ENCODE results near the gene PTPRG. TPM values are rescaled to one million over a fixed set of nuclear protein-coding genes. Genes with fewer than 3 reads are reported as not detected.

PTPRG gene
- total RNA-seq, 3 donors from 2014 or later (not counting 1 experiment from before 2014, with no cell fraction given), result 1.0 to 2.9 (median 2.5) TPM

DNA sequence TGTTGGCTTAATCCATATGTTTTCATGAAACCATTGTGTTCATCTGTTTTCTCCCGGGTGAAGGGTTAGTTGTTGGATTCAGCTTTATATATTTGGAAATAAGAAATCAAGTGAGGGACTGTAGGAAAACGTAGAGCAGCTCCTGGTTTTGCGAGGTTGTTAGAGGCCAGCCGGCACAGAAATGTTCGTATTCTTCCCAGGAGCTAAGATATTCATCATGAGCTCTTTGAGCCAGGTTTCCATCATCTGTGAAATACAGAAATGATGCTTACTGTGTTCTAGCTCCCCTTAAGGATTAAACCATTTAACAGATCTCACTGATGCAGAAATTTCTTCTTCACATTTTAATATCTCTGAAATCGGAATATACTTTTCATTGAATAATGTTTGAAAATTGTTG lies 235.5 kb downstream of the PTPRG start:
- H3K4me1 ChIP-seq (ENCODE audit: control insufficient read depth, insufficient read depth, low read length), result no peaks in the 10 kb centered on the region
- Mint-ChIP-seq H3K4me3 (no peak overlapping the region), H3K36me3 (no peaks in the 10 kb centered on the region), H3K9me3 (peaks cover 2 to 5% of the 10 kb centered on the region in 2 donors), H3K4me1 (no peaks in the 10 kb centered on the region), H3K27me3 (ENCODE audit: low read depth in 2 of 2) (no peaks in the 10 kb centered on the region), H3K27ac (no peak overlapping the region)
- 87% methylated on average over 5 of the region's 6 CpGs for WGBS (ENCODE audit: insufficient coverage)
- H3K36me3 ChIP-seq (ENCODE audit: control insufficient read depth, insufficient read depth, low read length), result no peaks in the 10 kb centered on the region
- intact Hi-C loops (cut with micrococcal nuclease), result no loop called here
- no peak overlapping the region for H3K4me3 ChIP-seq (ENCODE audit: low read length)
- ATAC-seq (no peak), DNase-seq (no peak)
- no peaks in the 10 kb centered on the region for H3K27me3 ChIP-seq (ENCODE audit: control insufficient read depth, insufficient read depth, low read length)
- no peak overlapping the region for H3K27ac ChIP-seq (ENCODE audit: low read length)
- TF ChIP-seq, protein P1, sequence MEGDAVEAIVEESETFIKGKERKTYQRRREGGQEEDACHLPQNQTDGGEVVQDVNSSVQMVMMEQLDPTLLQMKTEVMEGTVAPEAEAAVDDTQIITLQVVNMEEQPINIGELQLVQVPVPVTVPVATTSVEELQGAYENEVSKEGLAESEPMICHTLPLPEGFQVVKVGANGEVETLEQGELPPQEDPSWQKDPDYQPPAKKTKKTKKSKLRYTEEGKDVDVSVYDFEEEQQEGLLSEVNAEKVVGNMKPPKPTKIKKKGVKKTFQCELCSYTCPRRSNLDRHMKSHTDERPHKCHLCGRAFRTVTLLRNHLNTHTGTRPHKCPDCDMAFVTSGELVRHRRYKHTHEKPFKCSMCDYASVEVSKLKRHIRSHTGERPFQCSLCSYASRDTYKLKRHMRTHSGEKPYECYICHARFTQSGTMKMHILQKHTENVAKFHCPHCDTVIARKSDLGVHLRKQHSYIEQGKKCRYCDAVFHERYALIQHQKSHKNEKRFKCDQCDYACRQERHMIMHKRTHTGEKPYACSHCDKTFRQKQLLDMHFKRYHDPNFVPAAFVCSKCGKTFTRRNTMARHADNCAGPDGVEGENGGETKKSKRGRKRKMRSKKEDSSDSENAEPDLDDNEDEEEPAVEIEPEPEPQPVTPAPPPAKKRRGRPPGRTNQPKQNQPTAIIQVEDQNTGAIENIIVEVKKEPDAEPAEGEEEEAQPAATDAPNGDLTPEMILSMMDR (IDR thresholded peaks at IDR 0.05), result no peak
- H3K9me3 ChIP-seq (ENCODE audit: control insufficient read depth, insufficient read depth, low read length), result no peaks in the 10 kb centered on the region

DNA sequence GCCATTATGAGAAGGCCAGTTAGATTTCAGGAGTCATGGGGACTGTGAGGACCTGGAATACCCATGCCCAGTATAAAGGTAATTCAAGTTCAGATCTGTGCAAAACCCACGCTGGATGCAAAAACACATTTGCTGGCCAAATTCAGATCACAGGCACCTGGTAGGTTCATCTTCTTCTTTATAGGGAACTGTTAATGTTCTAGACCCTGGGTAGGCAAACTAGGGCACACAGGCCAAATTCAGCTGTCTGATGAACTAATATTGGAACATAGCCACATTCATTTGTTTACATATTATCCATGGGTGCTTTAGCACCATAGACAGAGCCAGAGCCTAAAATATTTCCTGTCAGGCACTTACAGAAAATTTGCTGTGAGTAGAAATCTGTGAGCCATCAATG lies 241.4 kb downstream of the PTPRG start:
- ATAC-seq (no peak), DNase-seq (no peak)
- TF ChIP-seq, protein P1 (IDR thresholded peaks at IDR 0.05), result no peak
- Histone ChIP-seq H3K4me3 (ENCODE audit: low read length) (no peak overlapping the region), H3K27ac (ENCODE audit: low read length) (no peak overlapping the region), H3K9me3 (ENCODE audit: control insufficient read depth, insufficient read depth, low read length) (no peaks in the 10 kb centered on the region), H3K27me3 (ENCODE audit: control insufficient read depth, insufficient read depth, low read length) (no peaks in the 10 kb centered on the region), H3K4me1 (ENCODE audit: control insufficient read depth, insufficient read depth, low read length) (no peaks in the 10 kb centered on the region), H3K36me3 (ENCODE audit: control insufficient read depth, insufficient read depth, low read length) (no peaks in the 10 kb centered on the region)
- H3K27ac Mint-ChIP-seq, result no peak overlapping the region
- WGBS (ENCODE audit: insufficient coverage), result 89% methylated on average over 1 of the region's 1 CpG
- H3K9me3 Mint-ChIP-seq, result peaks cover 0 to 4% of the 10 kb centered on the region in 2 donors
- no peaks in the 10 kb centered on the region for H3K4me1 Mint-ChIP-seq
- intact Hi-C loops (cut with micrococcal nuclease), result no loop called here
- H3K27me3 Mint-ChIP-seq (ENCODE audit: low read depth in 2 of 2), result no peaks in the 10 kb centered on the region
- H3K4me3 Mint-ChIP-seq, result no peak overlapping the region
- no peaks in the 10 kb centered on the region for H3K36me3 Mint-ChIP-seq

DNA sequence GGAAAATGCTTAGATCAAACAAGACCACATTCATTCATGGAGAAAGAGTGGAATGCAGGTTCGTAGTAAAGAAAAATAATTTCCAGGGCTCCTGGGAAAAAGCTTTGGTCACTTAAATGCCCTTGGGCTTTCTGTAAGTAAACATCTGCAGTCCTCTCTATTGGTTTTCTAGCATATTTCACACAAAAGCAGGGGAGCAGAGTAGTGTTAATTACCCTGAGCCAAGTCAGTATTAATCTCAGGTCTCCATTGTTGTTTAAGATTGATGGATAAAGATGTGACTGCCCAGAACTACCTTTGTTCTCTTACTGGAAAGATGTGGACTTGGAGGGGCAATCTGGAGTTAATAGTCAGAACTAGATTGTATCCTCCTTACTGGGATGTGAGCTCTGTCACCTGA lies 242.6 kb downstream of the PTPRG start:
- H3K9me3 Mint-ChIP-seq, result peaks cover 0 to 5% of the 10 kb centered on the region in 2 donors
- 100% methylated on average over 1 of the region's 1 CpG for WGBS (ENCODE audit: insufficient coverage)
- no peaks in the 10 kb centered on the region for H3K27me3 Mint-ChIP-seq (ENCODE audit: low read depth in 2 of 2)
- Histone ChIP-seq H3K9me3 (ENCODE audit: control insufficient read depth, insufficient read depth, low read length) (no peaks in the 10 kb centered on the region), H3K4me3 (ENCODE audit: low read length) (no peak overlapping the region), H3K27ac (ENCODE audit: low read length) (no peak overlapping the region), H3K4me1 (ENCODE audit: control insufficient read depth, insufficient read depth, low read length) (no peaks in the 10 kb centered on the region), H3K27me3 (ENCODE audit: control insufficient read depth, insufficient read depth, low read length) (no peaks in the 10 kb centered on the region), H3K36me3 (ENCODE audit: control insufficient read depth, insufficient read depth, low read length) (no peaks in the 10 kb centered on the region)
- intact Hi-C loops (cut with micrococcal nuclease), result no loop called here
- no peak overlapping the region for H3K27ac Mint-ChIP-seq
- no peaks in the 10 kb centered on the region for H3K36me3 Mint-ChIP-seq
- ATAC-seq, result no peak
- H3K4me1 Mint-ChIP-seq, result no peaks in the 10 kb centered on the region
- TF ChIP-seq, protein P1 (IDR thresholded peaks at IDR 0.05), result no peak
- H3K4me3 Mint-ChIP-seq, result no peak overlapping the region
- DNase-seq, result no peak

DNA sequence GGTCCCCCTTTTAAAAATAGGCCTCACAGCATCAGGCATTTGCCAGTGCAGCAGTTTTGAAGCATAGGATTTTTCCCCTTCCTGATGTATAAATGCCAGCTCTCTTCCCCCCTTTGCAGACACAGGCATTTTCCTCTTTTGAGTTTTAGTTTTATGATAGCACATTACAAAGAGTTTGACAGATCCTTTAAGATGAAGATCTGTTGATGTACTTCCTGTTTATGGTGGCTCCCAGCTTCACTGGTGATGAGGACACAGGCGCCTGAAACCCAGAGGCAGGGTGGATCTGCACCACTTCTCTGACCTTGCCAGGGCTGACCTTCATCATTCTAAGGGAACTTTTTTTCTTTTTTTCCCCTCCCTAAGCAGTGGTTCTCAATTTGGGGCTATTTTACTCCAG lies 243.4 kb downstream of the PTPRG start:
- DNase-seq (no peak), ATAC-seq (no peak)
- H3K27me3 Mint-ChIP-seq (ENCODE audit: low read depth in 2 of 2), result no peaks in the 10 kb centered on the region
- Histone ChIP-seq H3K27ac (ENCODE audit: low read length) (no peak overlapping the region), H3K9me3 (ENCODE audit: control insufficient read depth, insufficient read depth, low read length) (no peaks in the 10 kb centered on the region), H3K4me3 (ENCODE audit: low read length) (no peak overlapping the region), H3K36me3 (ENCODE audit: control insufficient read depth, insufficient read depth, low read length) (no peaks in the 10 kb centered on the region), H3K4me1 (ENCODE audit: control insufficient read depth, insufficient read depth, low read length) (no peaks in the 10 kb centered on the region), H3K27me3 (ENCODE audit: control insufficient read depth, insufficient read depth, low read length) (no peaks in the 10 kb centered on the region)
- 100% methylated on average over 1 of the region's 1 CpG for WGBS (ENCODE audit: insufficient coverage)
- H3K4me3 Mint-ChIP-seq, result no peak overlapping the region
- intact Hi-C loops (cut with micrococcal nuclease), result no loop called here
- H3K4me1 Mint-ChIP-seq, result no peaks in the 10 kb centered on the region
- no peak overlapping the region for H3K27ac Mint-ChIP-seq
- H3K36me3 Mint-ChIP-seq, result no peaks in the 10 kb centered on the region
- TF ChIP-seq, protein P1 (IDR thresholded peaks at IDR 0.05), result no peak
- H3K9me3 Mint-ChIP-seq, result peaks cover 0 to 9% of the 10 kb centered on the region in 2 donors

All from natural killer cell (primary cell).